ENCODE data around the gene CELA3B.

- TF ChIP-seq POLR2A (IDR thresholded peaks at IDR 0.05) (no peak), CTCF (IDR thresholded peaks at IDR 0.05) (no peak)
Observed at GRCh38 chr1:21955501-21956281, 21.1 kb upstream of the CELA3B start.
